Activated naive CD8-positive, alpha-beta T cell treated with anti-CD3 and anti-CD28 coated beads for 36 hours (primary cell): ENCODE results near the gene PRSS16. TPM values are rescaled to one million over a fixed set of nuclear protein-coding genes. Genes with fewer than 3 reads are reported as not detected.
"Not testable (repeated sequence)": the region's sequence is repeated elsewhere in the genome, so short reads cannot be mapped to it uniquely, and the experiment has no call there.

Source experiments
- DNase-seq: peaks from one replicate; pipeline ENCODE4 v3.0.0; 2021
- H3K27ac Mint-ChIP-seq: one replicate; pipeline ENCODE4 v1.8.0; 2022; ENCODE audit warnings: mild to moderate bottlenecking, moderate library complexity, mixed read lengths
- H3K27me3 Mint-ChIP-seq: one replicate; pipeline ENCODE4 v1.8.0; 2022; ENCODE audit warnings: mild to moderate bottlenecking, mixed read lengths
- H3K36me3 Mint-ChIP-seq: one replicate; pipeline ENCODE4 v1.8.0; 2021; ENCODE audit warnings: mild to moderate bottlenecking, mixed read lengths
- H3K4me1 Mint-ChIP-seq: one replicate; pipeline ENCODE4 v1.8.0; 2021; ENCODE audit warnings: mixed read lengths
- H3K4me3 Mint-ChIP-seq: one replicate; pipeline ENCODE4 v1.8.0; 2022; ENCODE audit warnings: mild to moderate bottlenecking, moderate library complexity, mixed read lengths
- H3K9me3 Mint-ChIP-seq: one replicate; pipeline ENCODE4 v1.8.0; 2022; ENCODE audit warnings: mixed read lengths
- total RNA-seq, 2 experiments: library from RNA; stranded (reverse); gene quantifications; one replicate each; pipeline ENCODE4 v1.2.3, GENCODE V29; 2021

The PRSS16 gene
- total RNA-seq, 2 experiments from 2014 or later = 0.38 to 0.54 TPM

GRCh38 chr6:27260836-27261375 lies 13.4 kb downstream of the PRSS16 start:
- Mint-ChIP-seq H3K4me3 (no peak overlapping the region), H3K27ac (no peak overlapping the region), H3K36me3 (no peaks in the 10 kb centered on the region), H3K27me3 (peaks cover 94% of the 10 kb centered on the region), H3K9me3 (peaks cover 3% of the 10 kb centered on the region), H3K4me1 (no peaks in the 10 kb centered on the region)
- DNase-seq = no peak

- peaks cover 83% of the 10 kb centered on the region for H3K27me3 Mint-ChIP-seq
Measured at GRCh38 chr6:27263886-27264285, 16.4 kb downstream of the PRSS16 start.

GRCh38 chr6:27267003-27267402 lies 19.5 kb downstream of the PRSS16 start:
- H3K4me3 Mint-ChIP-seq, DNase-seq, H3K36me3 Mint-ChIP-seq, H3K9me3 Mint-ChIP-seq, H3K27ac Mint-ChIP-seq, H3K4me1 Mint-ChIP-seq: not testable (repeated sequence)
- peaks cover 72% of the 10 kb centered on the region for H3K27me3 Mint-ChIP-seq

More at GRCh38 chr6:27263886-27264285, 16.4 kb downstream of the PRSS16 start:
- H3K9me3 Mint-ChIP-seq = peaks cover 3% of the 10 kb centered on the region
- no peaks in the 10 kb centered on the region for H3K36me3 Mint-ChIP-seq
- H3K4me3 Mint-ChIP-seq = no peak overlapping the region
- H3K27ac Mint-ChIP-seq = no peak overlapping the region
- no peak for DNase-seq
- H3K4me1 Mint-ChIP-seq = peaks cover 3% of the 10 kb centered on the region

GRCh38 chr6:27267857-27268434 lies 20.4 kb downstream of the PRSS16 start:
- Mint-ChIP-seq H3K27me3 (peaks cover 69% of the 10 kb centered on the region), H3K27ac (no peak overlapping the region), H3K4me3 (no peak overlapping the region), H3K36me3 (no peaks in the 10 kb centered on the region), H3K9me3 (no peaks in the 10 kb centered on the region), H3K4me1 (peaks cover 3% of the 10 kb centered on the region)
- no peak for DNase-seq

GRCh38 chr6:27268803-27269202 lies 21.3 kb downstream of the PRSS16 start:
- Mint-ChIP-seq H3K4me1 (peaks cover 3% of the 10 kb centered on the region), H3K9me3 (no peaks in the 10 kb centered on the region), H3K36me3 (no peaks in the 10 kb centered on the region), H3K4me3 (no peak overlapping the region), H3K27ac (no peak overlapping the region), H3K27me3 (peaks cover 71% of the 10 kb centered on the region)
- DNase-seq = no peak

- H3K27me3 Mint-ChIP-seq = peaks cover 82% of the 10 kb centered on the region
- no peaks in the 10 kb centered on the region for H3K4me1 Mint-ChIP-seq
- H3K9me3 Mint-ChIP-seq = peaks cover 11% of the 10 kb centered on the region
- no peak for DNase-seq
- H3K4me3 Mint-ChIP-seq = no peak overlapping the region
- no peak overlapping the region for H3K27ac Mint-ChIP-seq
- H3K36me3 Mint-ChIP-seq = no peaks in the 10 kb centered on the region
Measured at GRCh38 chr6:27273783-27274182, 26.3 kb downstream of the PRSS16 start.

- peaks cover 8% of the 10 kb centered on the region for H3K4me1 Mint-ChIP-seq
- H3K4me3 Mint-ChIP-seq = no peak overlapping the region
- H3K9me3 Mint-ChIP-seq = peaks cover 14% of the 10 kb centered on the region
- no peak for DNase-seq
- no peak overlapping the region for H3K27ac Mint-ChIP-seq
- peaks cover 84% of the 10 kb centered on the region for H3K27me3 Mint-ChIP-seq
- H3K36me3 Mint-ChIP-seq = no peaks in the 10 kb centered on the region
Measured at GRCh38 chr6:27275025-27275956, 27.8 kb downstream of the PRSS16 start.

- peaks cover 93% of the 10 kb centered on the region for H3K27me3 Mint-ChIP-seq
- H3K4me1 Mint-ChIP-seq = peaks cover 13% of the 10 kb centered on the region
- peaks cover 36% of the 10 kb centered on the region for H3K9me3 Mint-ChIP-seq
- no peak for DNase-seq
- H3K36me3 Mint-ChIP-seq = peaks cover 19% of the 10 kb centered on the region
- H3K4me3 Mint-ChIP-seq = peak overlapping the region; percentile 70
- H3K27ac Mint-ChIP-seq = no peak overlapping the region
Measured at GRCh38 chr6:27279513-27280063, 32.1 kb downstream of the PRSS16 start.

- peaks cover 13% of the 10 kb centered on the region for H3K4me1 Mint-ChIP-seq
- peaks cover 93% of the 10 kb centered on the region for H3K27me3 Mint-ChIP-seq
- peak overlapping the region; percentile 58 for H3K27ac Mint-ChIP-seq
- peaks cover 39% of the 10 kb centered on the region for H3K9me3 Mint-ChIP-seq
- peak overlapping the region; percentile 70 for H3K4me3 Mint-ChIP-seq
- peaks cover 19% of the 10 kb centered on the region for H3K36me3 Mint-ChIP-seq
- peak; percentile 36 for DNase-seq
Measured at GRCh38 chr6:27280064-27280539, 32.6 kb downstream of the PRSS16 start.

GRCh38 chr6:27280540-27281000 lies 33.1 kb downstream of the PRSS16 start:
- Mint-ChIP-seq H3K27me3 (peaks cover 95% of the 10 kb centered on the region), H3K4me3 (peak overlapping the region; percentile 56), H3K9me3 (peaks cover 43% of the 10 kb centered on the region), H3K27ac (peak overlapping the region; percentile 58), H3K36me3 (peaks cover 21% of the 10 kb centered on the region), H3K4me1 (peaks cover 13% of the 10 kb centered on the region)
- no peak for DNase-seq

- peaks cover 21% of the 10 kb centered on the region for H3K36me3 Mint-ChIP-seq
- H3K9me3 Mint-ChIP-seq = peaks cover 43% of the 10 kb centered on the region
- peaks cover 95% of the 10 kb centered on the region for H3K27me3 Mint-ChIP-seq
- H3K27ac Mint-ChIP-seq = no peak overlapping the region
- no peak for DNase-seq
- peaks cover 13% of the 10 kb centered on the region for H3K4me1 Mint-ChIP-seq
- no peak overlapping the region for H3K4me3 Mint-ChIP-seq
Measured at GRCh38 chr6:27281105-27281539, 33.6 kb downstream of the PRSS16 start.

GRCh38 chr6:27281569-27281968 lies 34.1 kb downstream of the PRSS16 start:
- Mint-ChIP-seq H3K4me3 (no peak overlapping the region), H3K4me1 (peaks cover 13% of the 10 kb centered on the region), H3K9me3 (peaks cover 40% of the 10 kb centered on the region), H3K36me3 (peaks cover 21% of the 10 kb centered on the region), H3K27ac (no peak overlapping the region), H3K27me3 (peaks cover 95% of the 10 kb centered on the region)
- no peak for DNase-seq

GRCh38 chr6:27283279-27283678 lies 35.8 kb downstream of the PRSS16 start:
- peak overlapping the region; percentile 22 for H3K4me3 Mint-ChIP-seq
- peak overlapping the region; percentile 54 for H3K27ac Mint-ChIP-seq
- H3K36me3 Mint-ChIP-seq = peaks cover 27% of the 10 kb centered on the region
- no peak for DNase-seq
- H3K27me3 Mint-ChIP-seq = peaks cover 98% of the 10 kb centered on the region
- peaks cover 19% of the 10 kb centered on the region for H3K4me1 Mint-ChIP-seq
- peaks cover 42% of the 10 kb centered on the region for H3K9me3 Mint-ChIP-seq

GRCh38 chr6:27286141-27286540 lies 38.6 kb downstream of the PRSS16 start:
- peaks cover 38% of the 10 kb centered on the region for H3K36me3 Mint-ChIP-seq
- no peak overlapping the region for H3K4me3 Mint-ChIP-seq
- peaks cover 55% of the 10 kb centered on the region for H3K9me3 Mint-ChIP-seq
- peaks cover 10% of the 10 kb centered on the region for H3K4me1 Mint-ChIP-seq
- DNase-seq = no peak
- H3K27ac Mint-ChIP-seq = no peak overlapping the region
- H3K27me3 Mint-ChIP-seq = peaks cover 98% of the 10 kb centered on the region

GRCh38 chr6:27287751-27288135 lies 40.2 kb downstream of the PRSS16 start:
- Mint-ChIP-seq H3K4me1 (peaks cover 10% of the 10 kb centered on the region), H3K9me3 (peaks cover 57% of the 10 kb centered on the region), H3K27me3 (peaks cover 96% of the 10 kb centered on the region), H3K4me3 (no peak overlapping the region), H3K36me3 (peaks cover 34% of the 10 kb centered on the region), H3K27ac (no peak overlapping the region)
- no peak for DNase-seq
